ENCODE data around the gene CEP192.
"Not testable (repeated sequence)": the region's sequence is repeated elsewhere in the genome, so short reads cannot be mapped to it uniquely, and the experiment has no call there.

Gene CEP192

DNA sequence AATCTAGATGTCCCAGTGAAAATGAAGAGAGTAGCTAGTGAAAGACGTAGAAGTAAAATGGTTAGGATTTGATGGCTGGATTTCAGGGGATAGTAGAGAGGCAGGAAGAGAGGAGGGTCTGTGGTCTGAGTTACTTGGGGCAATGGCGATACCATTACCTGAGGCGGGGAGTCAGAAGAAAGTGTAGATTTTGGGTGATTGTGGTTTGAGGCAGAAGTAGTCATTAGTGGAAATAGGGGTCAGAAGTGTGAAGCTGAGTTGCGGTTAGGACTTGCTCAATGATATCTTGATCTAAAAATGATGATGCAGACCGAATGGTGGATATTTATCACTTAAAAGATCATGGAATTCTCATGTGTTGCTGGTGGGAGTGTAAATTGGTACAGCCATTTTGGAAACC, 41.0 kb downstream of the CEP192 start:
- no peak for DNase-seq

DNA sequence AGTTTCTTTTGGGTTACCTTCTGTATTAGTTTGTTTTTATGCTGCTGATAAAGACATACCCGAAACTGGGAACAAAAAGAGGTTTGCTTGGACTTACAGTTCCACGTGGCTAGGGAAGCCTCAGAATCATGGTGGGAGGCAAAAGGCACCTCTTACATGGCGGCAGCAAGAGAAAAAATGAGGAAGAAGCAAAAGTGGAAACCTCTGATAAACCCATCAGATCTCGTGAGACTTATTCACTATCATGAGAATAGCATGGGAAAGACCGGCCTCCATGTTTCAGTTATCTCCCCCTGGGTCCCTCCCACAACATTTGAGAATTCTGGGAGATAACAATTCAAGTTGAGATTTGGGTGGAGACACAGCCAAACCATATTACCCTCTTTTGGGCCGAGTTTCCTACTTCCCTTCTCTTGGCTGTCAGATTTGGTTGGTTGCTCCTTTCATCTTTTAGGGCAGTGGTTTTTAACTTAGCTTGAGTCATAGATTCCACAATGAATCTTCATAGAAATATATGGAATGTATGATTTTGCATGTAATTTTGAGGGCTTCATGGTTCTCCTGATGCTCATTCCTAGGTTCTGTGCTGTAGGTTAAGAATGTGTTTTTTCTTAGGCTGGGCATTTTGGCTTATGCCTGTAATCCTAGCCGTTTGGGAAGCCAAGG, 44.2 kb downstream of the CEP192 start:
- no peak for DNase-seq

DNA sequence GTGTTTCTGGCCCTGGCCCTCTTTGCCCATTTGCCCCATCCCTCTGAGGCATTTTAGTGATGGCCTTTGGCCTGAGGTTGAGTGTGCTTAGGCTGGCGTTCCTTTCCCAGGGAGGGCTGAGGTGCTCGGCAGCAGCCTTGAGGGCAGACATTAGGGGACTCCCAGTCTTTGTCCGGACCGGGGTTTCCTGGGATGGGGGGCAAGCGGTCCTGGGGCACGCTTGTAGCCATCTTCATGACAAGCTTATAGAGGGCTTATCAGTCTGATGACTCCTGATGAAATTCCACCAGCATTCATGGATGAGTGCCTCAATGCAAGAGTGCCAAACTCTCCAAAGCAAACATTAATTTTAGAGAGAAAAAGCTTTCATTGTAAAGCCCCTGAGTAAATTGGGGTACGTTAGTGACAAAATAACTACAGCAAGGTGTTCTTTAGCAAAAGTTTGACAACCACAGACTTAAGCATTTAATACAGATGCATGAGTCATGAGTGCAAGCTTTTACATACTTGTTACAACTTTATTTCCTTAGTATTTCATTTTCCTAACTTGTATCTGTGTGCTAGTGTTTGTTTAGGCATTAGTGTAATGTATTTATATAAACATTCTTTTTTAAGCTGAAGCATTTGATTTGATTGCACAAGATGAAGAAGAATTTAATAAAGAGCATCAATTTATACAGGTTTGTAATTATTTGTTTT, 45.6 kb downstream of the CEP192 start:
- no peak for DNase-seq

DNA sequence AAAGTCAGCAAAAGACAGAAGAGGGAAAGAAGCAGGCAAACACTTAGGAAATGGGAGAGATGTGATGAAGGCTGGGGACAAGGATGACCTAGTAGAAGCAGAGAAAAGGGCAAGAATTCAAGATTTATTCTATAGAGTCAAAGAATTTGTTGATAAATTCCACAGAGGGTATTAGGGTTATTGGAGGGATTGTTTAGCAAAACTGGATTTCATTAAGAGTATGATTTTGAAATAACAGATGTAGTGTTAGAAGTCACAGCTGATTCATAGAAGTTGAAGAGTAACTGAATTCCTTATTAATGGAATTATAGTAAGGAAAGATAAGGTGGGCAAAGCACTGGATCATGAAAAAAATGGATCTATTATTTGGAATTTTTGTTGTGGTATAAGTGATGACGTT, 48.6 kb downstream of the CEP192 start:
- DNase-seq: no peak

DNA sequence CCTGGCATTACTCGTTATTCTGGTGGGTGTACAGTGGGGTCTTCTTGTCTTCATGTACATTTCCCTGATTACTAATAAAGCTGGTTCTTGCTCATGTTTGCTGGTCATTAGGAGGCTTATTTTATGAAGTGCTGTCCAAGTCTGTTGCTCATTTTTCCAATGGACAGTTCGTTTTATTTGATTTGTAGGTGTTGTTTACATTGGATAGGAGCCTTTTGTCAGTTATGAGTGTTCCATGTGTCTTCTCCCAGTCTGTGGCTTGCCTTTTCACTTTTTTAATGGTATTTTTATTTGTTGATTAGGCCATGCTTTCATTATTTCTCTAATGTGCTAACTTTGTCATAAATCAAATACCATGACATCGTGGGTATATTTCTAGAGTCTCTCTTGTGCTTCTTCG, 51.9 kb downstream of the CEP192 start:
- DNase-seq: no peak

DNA sequence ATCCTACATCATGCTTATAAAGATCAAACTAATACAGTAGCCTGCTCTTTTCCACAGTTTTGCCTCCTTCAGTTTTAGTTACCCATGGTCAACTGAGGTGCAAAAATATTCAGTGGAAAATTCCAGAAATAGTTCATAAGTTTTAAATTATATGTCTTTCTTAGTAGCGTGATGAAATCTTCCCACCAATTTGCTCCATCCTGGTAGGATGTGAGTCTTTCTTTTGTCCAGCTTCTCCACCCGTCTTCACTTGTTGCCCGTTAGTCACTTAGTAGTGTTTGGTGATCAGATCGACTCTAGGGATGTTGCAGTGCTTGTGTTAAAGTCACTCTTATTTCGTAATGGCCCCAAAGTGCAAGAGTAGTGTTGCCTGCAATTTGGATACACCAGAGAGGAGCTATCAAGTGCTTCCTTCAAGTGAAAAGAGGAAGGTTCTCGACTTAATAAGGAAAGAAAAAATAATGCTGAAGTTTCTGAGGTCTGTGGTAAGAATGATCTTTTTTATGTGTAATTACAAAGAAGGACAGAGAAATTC, 57.0 kb downstream of the CEP192 start:
- no peak for DNase-seq

DNA sequence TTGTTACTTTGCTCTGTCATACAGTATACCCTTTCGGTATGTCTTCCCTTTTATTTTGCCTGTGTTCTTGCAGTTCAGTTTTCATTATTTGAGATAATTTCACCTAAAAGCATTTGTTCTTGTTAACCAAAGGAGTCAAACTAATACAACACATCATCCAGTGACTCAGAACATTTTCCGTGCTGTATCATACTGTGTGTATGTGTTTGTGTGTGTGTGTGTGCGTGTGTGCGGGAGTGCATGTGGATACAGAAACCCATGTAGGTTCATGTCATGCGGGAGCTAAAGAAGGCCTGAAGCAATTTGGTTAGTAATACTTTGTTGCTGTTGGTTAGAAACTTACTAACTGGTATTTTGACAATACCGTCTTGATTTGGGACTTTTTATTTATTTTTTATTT, 60.0 kb downstream of the CEP192 start:
- no peak for DNase-seq

DNA sequence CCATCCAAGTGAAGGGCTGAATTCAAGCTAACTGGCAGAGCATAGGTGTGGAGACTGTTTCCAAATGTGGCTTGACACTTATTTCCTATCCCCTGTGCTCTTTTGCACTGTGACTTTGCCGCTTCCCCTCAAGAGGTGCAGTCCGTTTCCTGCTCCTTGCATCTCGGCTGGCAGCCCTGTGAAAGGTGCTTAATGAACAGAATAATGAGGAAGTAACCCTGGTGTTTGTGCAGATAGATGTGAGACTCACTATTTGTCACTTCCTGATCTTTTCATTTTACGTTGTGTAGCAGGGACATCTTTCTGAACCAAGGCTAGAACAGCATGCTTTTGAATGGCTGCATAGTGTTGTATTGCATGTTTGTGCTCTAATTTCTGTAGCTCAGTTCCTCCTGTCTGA, 60.8 kb downstream of the CEP192 start:
- no peak for DNase-seq

DNA sequence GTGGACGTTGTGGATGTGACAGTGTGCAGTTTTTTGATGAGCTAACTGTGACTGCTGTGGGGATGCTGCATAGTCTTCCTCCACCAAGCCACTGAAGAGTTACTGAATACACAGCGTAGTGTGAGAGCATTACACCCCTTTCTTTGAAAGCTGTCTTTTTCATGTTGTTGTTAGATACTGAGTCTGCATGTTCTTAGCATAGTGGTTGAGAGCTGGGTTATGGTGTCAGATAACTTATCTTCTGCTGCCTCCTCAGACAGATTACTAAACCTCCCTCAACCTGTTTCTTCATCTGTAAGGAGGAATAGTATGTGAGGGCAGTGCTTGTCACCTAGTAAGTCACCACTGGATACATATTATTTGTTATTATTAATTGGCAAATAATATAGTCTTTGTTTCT, 63.2 kb downstream of the CEP192 start:
- no peak for DNase-seq

DNA sequence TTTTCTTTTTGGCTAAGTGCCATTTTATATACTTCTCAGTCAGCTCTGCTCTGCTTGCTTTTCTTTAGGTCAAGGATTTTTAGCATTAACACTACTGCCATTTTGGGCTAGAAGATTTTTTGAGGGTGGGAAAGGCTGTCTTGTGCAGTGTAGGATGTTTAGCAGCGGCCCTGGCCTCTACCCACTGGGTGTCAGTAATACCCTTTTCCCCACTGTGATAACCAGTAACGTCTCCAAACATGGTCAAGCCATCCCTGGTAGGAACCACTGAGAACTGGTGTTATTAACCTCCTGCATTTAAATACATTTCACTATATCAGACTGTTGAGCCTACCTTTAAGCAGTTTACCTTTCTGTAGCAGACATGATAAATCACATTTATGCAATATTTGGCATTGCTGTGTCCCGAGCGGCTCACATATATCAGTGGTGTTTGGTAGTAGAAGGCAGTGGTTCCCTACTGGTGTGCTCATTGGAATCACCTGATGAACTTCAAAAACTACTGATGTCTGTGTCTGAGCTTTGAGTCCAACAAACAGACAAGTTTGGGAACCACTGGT, 70.5 kb downstream of the CEP192 start:
- DNase-seq: no peak

DNA sequence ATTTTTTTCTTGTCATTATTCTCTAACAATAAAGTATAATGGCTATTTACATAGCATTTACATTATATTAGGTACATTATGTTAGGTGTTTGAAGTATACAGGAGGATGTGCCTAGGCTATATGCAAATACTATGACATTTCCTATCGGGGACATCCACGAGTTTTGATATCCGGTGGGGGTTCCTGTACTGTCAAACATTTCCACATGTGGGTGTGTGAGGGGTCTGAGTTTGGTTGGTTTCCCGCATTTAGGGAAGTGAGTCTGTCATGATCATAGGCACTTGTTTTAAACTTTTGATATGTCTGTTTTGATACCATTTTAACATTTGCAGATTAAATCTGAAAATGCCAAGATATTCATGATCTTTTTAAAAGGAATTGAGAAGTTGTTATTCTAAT, 76.0 kb downstream of the CEP192 start:
- no peak for DNase-seq

DNA sequence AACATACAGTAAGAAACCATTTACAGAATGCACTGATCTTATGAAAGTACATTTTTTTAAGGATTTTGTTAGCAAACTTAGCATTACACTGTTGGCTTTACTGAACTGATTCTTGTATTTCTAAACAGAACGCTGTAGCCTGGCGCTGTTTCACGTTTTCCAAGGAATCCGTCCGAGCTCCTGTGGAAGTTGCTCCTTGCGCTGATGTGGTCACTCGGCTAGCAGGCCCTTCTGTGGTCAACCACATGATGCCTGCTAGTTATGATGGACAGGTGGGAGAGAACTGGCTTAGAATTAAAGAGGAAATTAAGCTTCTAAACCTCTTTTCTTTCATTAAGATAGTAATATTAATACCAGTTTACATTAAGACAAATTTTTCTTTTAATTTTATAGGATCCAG, 76.8 kb downstream of the CEP192 start:
- no peak for DNase-seq

DNA sequence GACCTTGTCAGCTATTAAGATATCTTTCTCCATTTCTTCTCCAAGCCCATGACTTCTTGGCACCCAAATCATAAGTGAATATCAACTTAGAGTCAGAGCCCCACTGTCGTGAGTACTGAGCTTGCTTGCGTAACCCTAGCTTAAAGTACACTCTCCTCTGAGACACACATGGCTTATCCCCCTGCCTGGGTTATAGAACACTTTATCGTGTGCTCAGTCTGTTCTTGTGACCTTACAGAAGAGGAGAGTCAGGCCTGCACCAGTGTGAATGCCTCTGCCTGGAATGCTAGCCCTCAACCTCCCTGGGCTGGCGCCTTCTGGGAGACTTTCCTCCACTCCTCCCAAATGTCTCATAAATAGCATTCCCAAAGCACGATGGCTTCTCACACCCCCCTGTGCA, 79.3 kb downstream of the CEP192 start:
- DNase-seq: no peak

DNA sequence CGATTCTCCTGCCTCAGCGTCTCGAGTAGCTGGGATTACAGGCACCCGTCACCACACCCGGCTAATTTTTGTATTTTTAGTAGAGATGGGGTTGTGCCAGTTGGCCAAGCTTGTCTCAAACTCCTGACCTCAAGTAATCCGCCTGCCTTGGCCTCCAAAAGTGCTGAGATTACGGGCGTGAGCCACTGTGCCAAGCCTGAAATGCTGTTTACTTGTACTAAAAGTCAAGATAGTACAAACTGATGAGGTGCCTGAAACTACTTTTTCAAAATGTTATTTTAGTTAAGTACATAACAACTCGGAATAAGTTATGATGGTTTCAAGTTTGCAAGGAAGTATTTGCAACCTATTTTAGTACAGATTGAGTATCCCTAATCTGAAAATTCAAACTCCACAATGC, 85.7 kb downstream of the CEP192 start:
- DNase-seq: no peak

DNA sequence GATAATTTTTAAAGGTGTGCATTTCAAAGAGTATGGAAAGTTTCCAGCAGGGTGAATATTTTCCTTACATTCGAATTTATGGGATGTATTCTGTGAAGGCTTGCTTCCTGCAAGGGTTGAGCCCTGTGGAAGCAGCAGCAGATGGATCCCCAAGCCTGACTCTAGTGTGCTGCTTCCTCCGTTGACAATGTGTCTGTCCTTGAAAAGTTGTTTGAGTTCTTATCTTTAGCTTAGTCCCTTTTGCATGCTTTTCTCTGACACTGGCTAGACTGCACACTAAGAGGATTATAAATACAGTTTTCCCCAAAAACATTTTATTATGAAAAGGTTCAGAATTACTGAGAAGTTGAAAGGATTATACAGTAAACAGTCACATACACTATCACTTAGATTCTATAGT, 86.3 kb downstream of the CEP192 start:
- DNase-seq: no peak

DNA sequence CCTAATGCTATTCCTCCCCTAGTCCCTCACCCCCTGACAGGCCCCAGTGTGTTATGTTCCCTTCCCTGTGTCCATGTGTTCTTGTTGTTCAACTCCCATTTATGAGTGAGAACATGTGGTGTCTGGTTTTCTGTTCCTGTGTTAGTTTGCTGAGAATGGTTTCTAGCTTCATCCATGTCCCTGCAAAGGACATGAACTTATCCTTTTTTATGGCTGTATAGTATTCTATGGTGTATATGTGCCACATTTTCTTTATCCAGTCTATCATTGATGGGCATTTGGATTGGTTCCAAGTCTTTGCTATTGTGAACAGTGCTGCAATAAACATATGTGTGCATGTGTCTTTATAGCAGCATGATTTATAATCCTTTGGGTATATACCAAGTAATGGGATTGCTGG, 86.9 kb downstream of the CEP192 start:
- DNase-seq: not testable (repeated sequence)

DNA sequence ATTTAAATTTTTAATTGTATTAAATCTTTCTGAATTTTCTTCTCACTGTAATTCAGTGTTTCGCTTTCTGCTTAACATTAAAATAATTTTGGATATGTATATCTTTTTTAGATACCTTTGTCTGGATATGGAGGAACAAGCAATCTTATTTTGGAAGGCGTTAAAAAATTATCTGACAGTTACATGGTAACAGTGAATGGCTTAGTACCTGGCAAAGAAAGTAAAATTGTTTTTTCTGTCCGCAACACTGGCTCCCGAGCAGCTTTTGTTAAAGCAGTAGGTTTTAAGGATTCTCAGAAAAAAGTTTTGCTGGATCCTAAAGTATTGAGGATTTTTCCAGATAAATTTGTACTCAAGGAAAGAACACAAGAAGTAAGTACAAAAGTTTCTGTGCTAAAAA, 95.7 kb downstream of the CEP192 start:
- DNase-seq: no peak

DNA sequence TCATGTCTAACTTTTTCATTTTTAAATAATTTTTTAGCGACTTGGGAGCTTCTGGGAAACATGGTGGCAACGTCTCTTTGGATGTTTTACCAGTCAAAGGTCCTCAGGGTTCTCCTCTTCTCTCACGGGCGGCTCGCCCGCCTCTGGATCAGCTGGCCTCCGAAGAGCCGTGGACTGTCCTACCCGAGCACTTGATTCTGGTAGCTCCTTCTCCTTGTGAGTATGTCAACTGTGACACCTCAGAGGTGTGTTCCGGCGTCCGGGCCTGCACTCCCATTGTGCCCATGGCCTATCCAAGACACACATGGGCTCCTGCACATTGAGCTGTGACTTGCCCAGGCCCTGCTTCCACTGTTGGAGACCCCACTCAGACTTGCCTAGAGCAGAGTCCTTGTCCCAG, 104.3 kb downstream of the CEP192 start:
- no peak for DNase-seq

DNA sequence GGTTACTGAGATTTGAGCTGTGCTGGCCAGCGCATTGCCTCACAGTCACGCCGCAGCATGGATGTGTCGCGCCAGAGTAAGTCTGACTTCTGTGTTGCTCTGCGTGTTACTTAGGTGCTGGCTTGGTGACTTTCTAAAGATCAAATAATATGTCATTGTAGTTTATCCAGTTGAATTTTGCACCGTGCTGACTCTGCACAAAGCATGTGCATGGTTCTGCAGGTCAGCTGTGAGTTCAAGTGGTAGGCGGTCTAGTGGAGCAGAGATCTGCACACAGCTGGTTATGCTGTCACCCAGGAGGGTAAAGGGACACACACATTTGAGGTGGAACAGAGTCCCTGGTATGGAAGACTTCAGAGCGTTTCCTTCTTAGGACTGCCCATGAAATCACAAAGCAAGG, 105.1 kb downstream of the CEP192 start:
- DNase-seq: no peak

DNA sequence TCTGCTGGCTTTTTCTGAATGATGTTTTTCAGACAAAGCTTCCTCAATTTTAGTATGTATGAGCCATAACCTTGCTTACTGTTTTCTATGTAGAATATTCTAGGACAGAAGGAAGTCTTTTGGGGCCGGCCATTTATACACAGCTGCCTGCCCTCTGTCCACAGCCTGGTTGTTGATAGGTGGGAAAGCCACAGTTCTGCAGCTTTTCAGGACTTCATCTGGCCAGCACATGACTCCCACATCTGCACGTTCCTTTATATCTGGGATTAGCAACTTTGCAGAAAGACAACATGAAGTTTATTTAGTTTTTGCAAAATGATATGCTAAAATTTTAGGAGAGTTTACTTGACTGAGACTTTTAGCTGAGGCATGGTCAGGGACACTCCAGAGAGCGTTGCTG, 105.6 kb downstream of the CEP192 start:
- no peak for DNase-seq

DNA sequence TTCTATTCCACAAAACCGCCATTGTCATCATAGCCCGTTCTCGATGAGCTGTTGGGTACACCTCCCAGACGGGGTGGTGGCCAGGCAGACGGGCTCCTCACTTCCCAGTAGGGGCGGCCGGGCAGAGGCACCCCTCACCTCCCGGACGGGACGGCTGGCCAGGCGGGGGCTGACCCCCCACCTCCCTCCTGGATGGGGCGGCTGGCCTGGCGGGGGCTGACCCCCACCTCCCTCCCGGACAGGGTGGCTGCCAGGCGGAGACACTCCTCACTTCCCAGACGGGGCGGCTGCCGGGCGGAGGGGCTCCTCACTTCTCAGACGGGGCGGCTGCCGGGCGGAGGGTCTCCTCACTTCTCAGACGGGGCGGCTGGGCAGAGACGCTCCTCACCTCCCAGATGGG, 106.9 kb downstream of the CEP192 start:
- DNase-seq: not testable (repeated sequence)

DNA sequence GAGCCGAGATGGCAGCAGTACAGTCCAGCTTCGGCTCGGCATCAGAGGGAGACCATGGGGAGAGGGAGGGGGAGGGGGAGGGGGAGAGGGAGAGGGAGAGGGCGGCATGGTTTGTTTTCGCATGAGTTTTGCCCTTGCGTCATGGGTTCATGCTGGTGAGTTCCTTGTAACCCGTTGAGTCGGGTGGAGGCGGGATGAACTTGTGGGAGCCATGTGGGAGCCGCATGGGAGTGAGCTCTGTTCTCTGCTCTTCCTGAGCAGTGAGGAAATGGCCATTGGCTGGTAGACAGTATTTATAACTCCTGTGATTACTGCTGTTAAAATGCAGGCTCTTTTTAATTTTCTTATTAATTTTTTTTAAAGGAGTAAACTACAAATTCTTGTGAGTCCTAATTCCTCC, 108.0 kb downstream of the CEP192 start:
- DNase-seq: no peak

DNA sequence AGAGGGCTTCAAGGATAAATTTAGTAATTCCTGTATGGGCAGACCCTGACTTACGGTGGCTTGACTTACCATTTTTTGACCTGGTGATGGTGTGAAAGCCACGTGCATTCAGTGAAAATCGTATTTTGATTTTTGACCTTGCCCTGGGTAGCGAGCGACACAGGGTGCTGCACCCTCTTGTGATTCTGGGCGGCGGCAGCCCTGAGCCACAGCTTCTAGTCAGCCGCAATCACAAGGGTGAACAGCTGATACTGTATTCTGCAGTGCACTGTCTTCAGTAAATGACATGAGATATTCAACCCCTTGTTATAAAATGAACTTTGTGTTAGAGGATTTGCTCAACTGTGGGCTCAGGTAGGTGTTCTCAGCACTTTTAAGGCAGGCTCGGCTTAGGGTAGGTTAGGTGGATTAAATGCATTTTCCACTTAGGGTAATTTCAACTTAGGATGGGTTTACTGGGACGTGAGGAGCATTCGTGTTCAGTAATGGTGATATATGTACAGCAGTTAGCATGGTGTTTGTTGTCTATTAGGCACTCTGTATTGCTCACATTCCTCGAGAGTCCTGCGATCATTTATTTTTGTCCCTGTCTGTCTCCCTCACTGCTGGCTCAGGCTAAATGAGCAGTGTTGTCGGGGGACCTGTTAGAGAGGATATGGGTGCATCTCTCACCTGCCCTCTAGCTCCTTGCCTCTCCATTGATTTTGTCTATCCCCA, 109.9 kb downstream of the CEP192 start:
- DNase-seq: no peak

DNA sequence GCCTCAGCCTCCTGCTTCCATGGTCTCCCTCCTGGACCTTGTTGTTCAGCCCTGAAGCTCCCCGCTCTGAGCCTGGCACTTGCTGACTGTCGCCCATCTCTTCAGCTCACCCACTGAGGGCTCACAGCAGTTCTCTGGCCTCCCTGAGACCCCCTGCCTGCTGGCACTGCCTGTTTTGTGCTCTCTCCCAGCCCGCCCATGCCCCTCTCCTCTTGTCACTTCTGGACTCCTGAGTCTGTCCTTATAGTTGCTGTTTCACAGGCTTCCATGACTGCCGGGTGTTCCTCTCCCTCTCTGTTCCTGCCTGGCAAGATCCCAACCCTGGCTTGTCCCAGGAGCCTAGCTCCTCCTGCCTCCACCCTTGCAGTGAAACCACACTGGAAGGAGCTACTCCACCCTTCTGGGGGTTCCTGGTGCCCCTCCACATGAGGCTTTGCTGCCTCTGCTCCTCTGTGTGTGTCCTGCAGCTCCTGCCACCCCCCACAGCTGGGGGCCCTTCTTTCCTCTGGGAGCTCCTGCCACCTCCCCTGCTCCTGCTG, 110.6 kb downstream of the CEP192 start:
- DNase-seq: no peak

All from stimulated activated CD8-positive, alpha-beta memory T cell treated with anti-CD3 and anti-CD28 coated beads, Interleukin-4, amount 100 ng/mL, for 48 hours (primary cell).